ENCODE data around the gene CSNK1A1L.
"Not testable (repeated sequence)": the region's sequence is repeated elsewhere in the genome, so short reads cannot be mapped to it uniquely, and the experiment has no call there.

Gene CSNK1A1L

DNA sequence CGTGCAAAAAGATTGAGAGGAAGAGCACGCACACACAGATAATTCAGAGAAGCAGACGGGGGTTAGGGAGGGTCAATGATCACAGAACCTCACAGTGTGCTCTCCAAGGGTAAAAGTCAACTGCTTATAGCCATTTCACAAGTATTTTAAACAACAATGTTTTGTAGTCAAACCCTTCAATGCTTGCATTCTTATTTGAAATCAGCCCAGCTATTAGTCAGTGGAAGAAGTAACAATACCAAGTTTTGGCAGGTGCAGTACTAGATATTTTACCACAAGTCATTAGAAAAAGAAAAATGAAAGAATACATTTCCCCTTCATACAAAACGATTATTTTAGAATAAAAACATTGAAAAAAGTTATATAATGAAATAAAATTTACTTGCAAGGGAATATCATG, 2.6 kb downstream of the CSNK1A1L start:
- no peak for DNase-seq

GRCh38 chr13:37101201-37101600, 4.3 kb downstream of the CSNK1A1L start:
- no peak for DNase-seq

- DNase-seq = no peak
Measured at GRCh38 chr13:37100731-37101130, 4.7 kb downstream of the CSNK1A1L start.

- no peak for DNase-seq
Measured at GRCh38 chr13:37097076-37097475, 8.4 kb downstream of the CSNK1A1L start.

DNA sequence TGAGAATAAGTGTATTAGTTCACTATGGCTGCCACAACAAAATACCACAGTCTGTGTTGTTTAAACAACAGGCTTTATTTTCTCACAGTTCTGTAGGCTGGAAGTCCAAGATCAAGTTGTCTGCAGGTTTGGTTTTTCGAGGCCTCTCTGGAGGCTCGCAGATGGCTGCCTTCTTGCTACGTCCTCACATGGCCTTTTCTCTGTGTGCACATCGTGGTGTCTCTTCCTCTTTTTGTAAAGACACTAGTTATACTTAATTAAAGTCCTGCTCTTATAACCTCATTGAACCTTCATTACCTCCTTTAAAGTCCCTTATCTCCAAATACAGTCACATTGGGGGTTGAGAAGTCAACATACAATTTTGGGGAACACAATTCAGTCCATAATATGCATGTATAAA, 10.6 kb downstream of the CSNK1A1L start:
- DNase-seq = no peak

- no peak for DNase-seq
Measured at GRCh38 chr13:37094099-37094498, 11.4 kb downstream of the CSNK1A1L start.

- DNase-seq = no peak
Measured at GRCh38 chr13:37091835-37092234, 13.6 kb downstream of the CSNK1A1L start.

GRCh38 chr13:37090912-37091311, 14.6 kb downstream of the CSNK1A1L start:
- DNase-seq = no peak

- no peak for DNase-seq
Measured at GRCh38 chr13:37089495-37089894, 16.0 kb downstream of the CSNK1A1L start.

DNA sequence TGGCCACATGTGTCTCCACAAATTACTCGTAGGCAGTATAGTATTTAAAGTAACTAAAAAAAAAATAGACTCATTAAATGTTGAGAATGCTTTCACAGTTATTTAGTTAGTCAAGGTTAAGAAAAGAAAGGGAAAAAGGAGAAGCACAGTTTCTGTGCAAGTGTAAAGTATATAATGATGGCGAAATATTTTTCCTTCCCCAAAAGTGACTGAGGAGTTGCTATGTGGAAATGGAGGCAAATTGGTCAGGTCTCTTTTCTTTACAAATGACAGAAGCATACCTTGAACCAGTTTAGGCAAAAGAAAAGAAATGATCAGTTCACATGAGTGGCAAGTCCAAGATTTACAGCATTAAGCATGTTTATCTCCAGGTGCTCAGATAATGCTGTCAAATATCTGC, 18.0 kb downstream of the CSNK1A1L start:
- no peak for DNase-seq

- no peak for DNase-seq
Measured at GRCh38 chr13:37085606-37086005, 19.9 kb downstream of the CSNK1A1L start.

GRCh38 chr13:37076818-37077217, 28.6 kb downstream of the CSNK1A1L start:
- no peak for DNase-seq

DNA sequence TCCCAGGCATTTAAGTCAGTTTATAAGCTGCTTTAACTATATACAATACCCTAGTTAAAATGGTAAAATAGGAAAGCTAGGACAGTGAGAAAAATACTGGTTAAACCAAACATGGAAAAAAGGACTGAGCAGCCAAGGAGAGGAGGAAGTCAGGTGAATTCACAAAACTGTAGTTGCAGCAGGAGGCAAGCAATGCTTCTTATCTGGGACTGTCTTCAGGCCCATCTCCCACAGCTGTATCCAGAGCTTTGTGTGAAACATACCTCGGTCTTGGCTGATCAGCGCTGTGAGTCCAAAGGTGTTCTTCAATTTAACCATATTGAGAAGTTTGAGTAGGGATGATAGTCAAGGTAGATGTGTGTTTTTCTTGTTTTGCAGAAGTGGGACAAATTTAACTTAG, 30.3 kb downstream of the CSNK1A1L start:
- DNase-seq = no peak

GRCh38 chr13:37074703-37075102, 30.8 kb downstream of the CSNK1A1L start:
- no peak for DNase-seq

GRCh38 chr13:37072024-37072423, 33.4 kb downstream of the CSNK1A1L start:
- no peak for DNase-seq

- DNase-seq = no peak
Measured at GRCh38 chr13:37070956-37071355, 34.5 kb downstream of the CSNK1A1L start.

DNA sequence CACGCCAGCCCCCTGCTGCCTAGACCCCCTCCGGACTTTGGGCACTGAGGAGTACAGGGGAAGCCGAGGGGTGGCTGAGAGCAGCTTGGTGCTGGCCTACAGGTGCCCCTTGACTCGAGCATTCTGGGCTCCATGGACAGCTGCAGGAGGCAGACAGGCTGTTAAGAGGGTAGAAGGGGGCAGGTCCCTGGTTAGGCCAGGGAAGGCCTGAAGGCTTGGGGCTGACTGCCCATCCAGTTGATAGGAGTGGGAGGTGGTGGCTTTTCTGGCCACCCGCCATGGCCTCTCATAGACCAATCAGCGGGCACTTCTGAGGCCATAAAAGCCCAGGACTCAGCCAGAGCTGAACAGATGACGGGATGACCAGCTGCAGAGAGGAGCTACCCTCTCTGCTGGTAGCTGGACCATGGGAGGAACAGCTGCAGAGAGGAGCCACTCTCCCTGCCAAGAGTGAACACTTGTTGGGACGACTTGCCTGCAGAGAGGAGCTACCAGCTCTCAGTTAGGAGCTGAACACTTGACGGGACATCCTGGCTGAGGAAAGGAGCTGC, 35.2 kb downstream of the CSNK1A1L start:
- DNase-seq = no peak

- no peak for DNase-seq
Measured at GRCh38 chr13:37069597-37070103, 35.8 kb downstream of the CSNK1A1L start.

- DNase-seq = no peak
Measured at GRCh38 chr13:37068962-37069361, 36.5 kb downstream of the CSNK1A1L start.

- DNase-seq = no peak
Measured at GRCh38 chr13:37067874-37068273, 37.6 kb downstream of the CSNK1A1L start.

DNA sequence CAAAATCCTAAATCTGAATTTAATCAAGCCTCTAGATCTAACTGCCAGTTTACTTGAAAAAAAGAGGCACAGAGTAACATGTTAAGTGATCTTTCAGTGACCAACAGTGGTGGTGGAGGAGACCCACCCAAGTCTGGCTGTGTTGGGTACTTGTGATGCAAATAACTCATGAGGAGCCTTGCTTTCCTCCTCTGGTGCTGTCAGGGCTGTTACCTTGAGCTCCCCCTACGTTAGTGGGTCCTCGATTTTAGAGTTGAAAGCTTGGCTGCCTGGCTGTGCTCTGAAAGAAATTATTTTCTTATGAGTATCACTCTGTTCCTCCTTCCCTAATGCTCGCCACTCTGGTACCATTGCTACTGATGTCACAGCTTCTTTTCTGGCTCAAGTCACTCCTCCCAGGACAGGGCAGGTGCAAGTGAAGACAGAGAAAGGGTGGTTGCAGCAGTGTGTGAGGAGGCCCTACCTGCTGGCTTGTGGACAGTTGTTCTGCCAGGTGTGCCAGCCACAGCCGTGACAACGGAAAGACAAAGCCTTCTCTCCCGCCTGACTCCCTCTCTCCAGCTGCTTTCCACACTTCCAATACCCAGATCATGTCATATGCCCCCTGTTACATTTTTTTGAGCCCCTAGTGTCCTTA, 39.5 kb downstream of the CSNK1A1L start:
- DNase-seq = no peak

DNA sequence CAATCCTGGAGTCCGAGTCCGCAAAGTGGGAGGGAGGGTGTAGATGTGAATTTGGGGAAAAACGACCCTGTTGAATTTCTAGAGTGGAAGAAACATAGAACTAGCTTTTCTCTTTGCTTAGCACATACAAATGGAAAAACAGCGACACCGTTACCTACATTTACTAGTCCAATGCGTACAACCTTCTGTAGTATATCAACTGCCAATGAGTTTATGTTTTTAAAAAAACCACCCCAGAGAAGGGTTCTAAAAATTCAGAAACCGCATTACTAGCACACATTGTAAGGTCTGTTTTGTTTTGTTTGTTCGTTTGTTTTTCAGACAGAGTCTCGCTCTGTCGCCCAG, 45.6 kb downstream of the CSNK1A1L start:
- no peak for DNase-seq

GRCh38 chr13:37058910-37059847, 46.3 kb downstream of the CSNK1A1L start, which contains the start of gene SUPT20H:
SUPT20H (minus strand) TSS chr13:37059688; CDS start chr13:37051490, 8,198 bp downstream.
- DNase-seq = peak; percentile 59

GRCh38 chr13:37056228-37056627, 49.2 kb downstream of the CSNK1A1L start:
- DNase-seq = not testable (repeated sequence)

Data from NCI-H1048 (cell line).